Vagina (tissue), 2 donors: ENCODE measurements around the gene KRTAP5-7.

Source experiments
- CTCF ChIP-seq, 3 experiments: fragments of 450-650 bp in 2 of 3; fragments of 200-600 bp in 1 of 3; sonication (generic) in 1 of 3; IDR thresholded peaks; one replicate each; pipeline ENCODE4 v1.5.1; 2017 to 2019; ENCODE audit warnings: antibody characterized with exemption in 3 of 3, mild to moderate bottlenecking in 2 of 3, moderate library complexity in 2 of 3
- POLR2AphosphoS5 ChIP-seq, 2 donors: sonication (generic); formaldehyde crosslinking; IDR thresholded peaks; one replicate each; pipeline ENCODE4 v1.9.0; 2017; ENCODE audit warnings: antibody characterized with exemption in 2 of 2, mild to moderate bottlenecking in 2 of 2, low read depth in 1 of 2; ENCODE audit not compliant: insufficient read depth in 1 of 2

- TF ChIP-seq CTCF (IDR thresholded peaks at IDR 0.05) = no peak
- no peak for TF ChIP-seq POLR2AphosphoS5 (IDR thresholded peaks at IDR 0.05; ENCODE audit: insufficient read depth in 1 of 2, low read depth in 1 of 2)
These were observed 37.6 kb upstream of the KRTAP5-7 start for GRCh38 chr11:71489311-71490043.
